ENCODE results near the gene CDC73. TPM values are rescaled to one million over a fixed set of nuclear protein-coding genes. Genes with fewer than 3 reads are reported as not detected.

Gene CDC73
- total RNA-seq, 2 donors from 2014 or later = 22.6 to 37.9 TPM

GRCh38 chr1:193275773-193276172 is 153.9 kb downstream of the CDC73 start:
- 88 to 92% methylated on average over 5 of the region's 5 CpGs for WGBS, 2 donors
- no peaks in the 10 kb centered on the region for H3K9me3 ChIP-seq

GRCh38 chr1:193278968-193279367 is 157.1 kb downstream of the CDC73 start:
- no peaks in the 10 kb centered on the region for H3K4me1 ChIP-seq
- H3K9me3 ChIP-seq = no peaks in the 10 kb centered on the region
- WGBS, 2 donors = 92 to 96% methylated on average over 2 of the region's 2 CpGs
- no peaks in the 10 kb centered on the region for H3K36me3 ChIP-seq (replicated peaks in 1 of 2; ENCODE audit: insufficient read depth in 1 of 2, low read depth in 2 of 2)
- no peak overlapping the region for H3K27ac ChIP-seq
- ATAC-seq (no peak), DNase-seq (no peak)
- intact Hi-C loops (cut with DNase I) = no loop called here
- H3K4me3 ChIP-seq = no peak overlapping the region
- no peak for TF ChIP-seq POLR2A (IDR thresholded peaks at IDR 0.05)
- TF ChIP-seq, protein P1, sequence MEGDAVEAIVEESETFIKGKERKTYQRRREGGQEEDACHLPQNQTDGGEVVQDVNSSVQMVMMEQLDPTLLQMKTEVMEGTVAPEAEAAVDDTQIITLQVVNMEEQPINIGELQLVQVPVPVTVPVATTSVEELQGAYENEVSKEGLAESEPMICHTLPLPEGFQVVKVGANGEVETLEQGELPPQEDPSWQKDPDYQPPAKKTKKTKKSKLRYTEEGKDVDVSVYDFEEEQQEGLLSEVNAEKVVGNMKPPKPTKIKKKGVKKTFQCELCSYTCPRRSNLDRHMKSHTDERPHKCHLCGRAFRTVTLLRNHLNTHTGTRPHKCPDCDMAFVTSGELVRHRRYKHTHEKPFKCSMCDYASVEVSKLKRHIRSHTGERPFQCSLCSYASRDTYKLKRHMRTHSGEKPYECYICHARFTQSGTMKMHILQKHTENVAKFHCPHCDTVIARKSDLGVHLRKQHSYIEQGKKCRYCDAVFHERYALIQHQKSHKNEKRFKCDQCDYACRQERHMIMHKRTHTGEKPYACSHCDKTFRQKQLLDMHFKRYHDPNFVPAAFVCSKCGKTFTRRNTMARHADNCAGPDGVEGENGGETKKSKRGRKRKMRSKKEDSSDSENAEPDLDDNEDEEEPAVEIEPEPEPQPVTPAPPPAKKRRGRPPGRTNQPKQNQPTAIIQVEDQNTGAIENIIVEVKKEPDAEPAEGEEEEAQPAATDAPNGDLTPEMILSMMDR (IDR thresholded peaks at IDR 0.05) = no peak
- no peaks in the 10 kb centered on the region for H3K27me3 ChIP-seq

More at GRCh38 chr1:193275773-193276172, 153.9 kb downstream of the CDC73 start:
- Histone ChIP-seq H3K36me3 (replicated peaks in 1 of 2; ENCODE audit: insufficient read depth in 1 of 2, low read depth in 2 of 2) (no peaks in the 10 kb centered on the region), H3K4me3 (no peak overlapping the region), H3K27ac (no peak overlapping the region), H3K4me1 (no peaks in the 10 kb centered on the region), H3K27me3 (no peaks in the 10 kb centered on the region)
- ATAC-seq (no peak), DNase-seq (no peak)
- intact Hi-C loops (cut with DNase I) = no loop called here
- no peak for TF ChIP-seq POLR2A (IDR thresholded peaks at IDR 0.05)
- TF ChIP-seq, protein P1 (IDR thresholded peaks at IDR 0.05) = no peak

GRCh38 chr1:193281894-193282293 is 160.1 kb downstream of the CDC73 start:
- no peaks in the 10 kb centered on the region for H3K4me1 ChIP-seq
- ATAC-seq (no peak), DNase-seq (no peak)
- intact Hi-C loops (cut with DNase I) = no loop called here
- no peaks in the 10 kb centered on the region for H3K36me3 ChIP-seq (replicated peaks in 1 of 2; ENCODE audit: insufficient read depth in 1 of 2, low read depth in 2 of 2)
- 74 to 91% methylated on average over 1 of the region's 1 CpG for WGBS, 2 donors
- no peaks in the 10 kb centered on the region for H3K27me3 ChIP-seq
- H3K4me3 ChIP-seq = no peak overlapping the region
- no peak overlapping the region for H3K27ac ChIP-seq
- no peak for TF ChIP-seq POLR2A (IDR thresholded peaks at IDR 0.05)
- TF ChIP-seq, protein P1 (IDR thresholded peaks at IDR 0.05) = no peak
- H3K9me3 ChIP-seq = no peaks in the 10 kb centered on the region

DNA sequence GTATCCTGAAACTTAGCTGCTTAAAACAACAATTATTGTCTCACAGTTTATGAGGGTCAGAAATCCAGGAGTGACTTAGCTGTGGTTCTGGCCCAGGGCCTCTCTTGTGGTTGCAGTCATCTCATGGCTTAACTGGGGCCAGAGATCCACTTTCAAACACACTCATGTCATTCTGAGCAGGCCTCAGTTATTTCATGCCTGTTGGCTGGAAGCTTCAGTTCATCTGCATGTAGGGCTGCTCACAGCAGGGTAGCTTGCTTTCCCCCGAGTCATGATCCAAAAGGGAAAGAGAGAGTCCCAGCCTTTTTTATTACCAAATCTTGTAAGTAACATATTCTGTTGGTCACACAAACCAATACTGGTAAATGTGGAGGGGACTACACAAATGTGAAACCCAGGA is 161.2 kb downstream of the CDC73 start:
- intact Hi-C loops (cut with DNase I) = no loop called here
- no peaks in the 10 kb centered on the region for H3K9me3 ChIP-seq
- WGBS, 2 donors = 80 to 89% methylated on average over 1 of the region's 1 CpG
- TF ChIP-seq, protein P1 (IDR thresholded peaks at IDR 0.05) = no peak
- TF ChIP-seq POLR2A (IDR thresholded peaks at IDR 0.05) = no peak
- no peaks in the 10 kb centered on the region for H3K4me1 ChIP-seq
- no peaks in the 10 kb centered on the region for H3K27me3 ChIP-seq
- ATAC-seq (no peak), DNase-seq (no peak)
- H3K4me3 ChIP-seq = no peak overlapping the region
- H3K27ac ChIP-seq = no peak overlapping the region
- H3K36me3 ChIP-seq (replicated peaks in 1 of 2; ENCODE audit: insufficient read depth in 1 of 2, low read depth in 2 of 2) = no peaks in the 10 kb centered on the region

GRCh38 chr1:193284219-193284618 is 162.4 kb downstream of the CDC73 start:
- H3K4me3 ChIP-seq = no peak overlapping the region
- ATAC-seq (no peak), DNase-seq (no peak)
- no peak overlapping the region for H3K27ac ChIP-seq
- H3K36me3 ChIP-seq (replicated peaks in 1 of 2; ENCODE audit: insufficient read depth in 1 of 2, low read depth in 2 of 2) = no peaks in the 10 kb centered on the region
- intact Hi-C loops (cut with DNase I) = no loop called here
- TF ChIP-seq, protein P1 (IDR thresholded peaks at IDR 0.05) = no peak
- TF ChIP-seq POLR2A (IDR thresholded peaks at IDR 0.05) = no peak
- no peaks in the 10 kb centered on the region for H3K27me3 ChIP-seq
- H3K4me1 ChIP-seq = no peaks in the 10 kb centered on the region
- H3K9me3 ChIP-seq = no peaks in the 10 kb centered on the region

All from body of pancreas (tissue), 4 donors.